GM18867 (cell line): ENCODE measurements around the gene FGF19.

Experiments used
- ATAC-seq: cut with Tn5 transposase; IDR thresholded peaks from one replicate; pipeline ENCODE4 v1.9.1; 2021; ENCODE audit warnings: mild to moderate bottlenecking, moderate library complexity; ENCODE audit not compliant: unreplicated experiment

The FGF19 gene

GRCh38 chr11:69657911-69658625 lies 45.8 kb downstream of the FGF19 start:
- no peak for ATAC-seq

- ATAC-seq: no peak
Measured at GRCh38 chr11:69657456-69657910, 46.3 kb downstream of the FGF19 start.

GRCh38 chr11:69656536-69657455 lies 47.0 kb downstream of the FGF19 start:
- ATAC-seq: no peak

GRCh38 chr11:69655479-69656428 lies 48.1 kb downstream of the FGF19 start:
- ATAC-seq: no peak

- no peak for ATAC-seq
Measured at GRCh38 chr11:69654660-69655478, 49.0 kb downstream of the FGF19 start.

GRCh38 chr11:69654001-69654659 lies 49.7 kb downstream of the FGF19 start:
- ATAC-seq: no peak

GRCh38 chr11:69653406-69653960 lies 50.3 kb downstream of the FGF19 start:
- no peak for ATAC-seq

GRCh38 chr11:69652999-69653398 lies 50.8 kb downstream of the FGF19 start:
- no peak for ATAC-seq

- ATAC-seq: no peak
Measured at GRCh38 chr11:69651834-69652620, 51.8 kb downstream of the FGF19 start.

GRCh38 chr11:69650832-69651344 lies 52.9 kb downstream of the FGF19 start:
- ATAC-seq: no peak

GRCh38 chr11:69650081-69650831 lies 53.6 kb downstream of the FGF19 start:
- no peak for ATAC-seq

GRCh38 chr11:69649576-69649900 lies 54.3 kb downstream of the FGF19 start:
- no peak for ATAC-seq

- no peak for ATAC-seq
Measured at GRCh38 chr11:69648679-69649575, 54.9 kb downstream of the FGF19 start.
